ENCODE data around the gene TESK2.

Gene TESK2

GRCh38 chr1:45337630-45338325 lies 153.2 kb downstream of the TESK2 start:
- no peak for DNase-seq (ENCODE audit: low read depth)

- DNase-seq (ENCODE audit: low read depth) = no peak
Observed at GRCh38 chr1:45335855-45336324, 155.1 kb downstream of the TESK2 start.

- DNase-seq (ENCODE audit: low read depth) = no peak
Observed at GRCh38 chr1:45334308-45335245, 156.4 kb downstream of the TESK2 start.

DNA sequence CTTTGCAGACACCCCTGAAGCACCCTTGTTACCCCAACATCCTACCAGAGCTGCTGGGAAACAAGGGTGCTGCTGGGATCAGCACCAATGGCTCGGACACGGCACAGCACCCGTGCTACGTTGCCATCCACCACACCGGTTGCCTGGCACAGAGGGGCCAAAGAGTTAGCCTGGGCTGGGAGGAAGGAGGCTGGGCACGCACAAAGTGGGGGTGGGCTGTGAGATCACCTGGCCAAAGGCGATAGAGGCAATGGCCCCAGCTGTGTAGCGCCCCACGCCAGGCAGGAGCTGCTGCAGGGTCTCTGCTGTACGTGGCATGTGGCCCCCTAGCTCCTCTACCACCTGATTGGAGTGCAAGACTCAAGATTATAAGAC lies 158.6 kb downstream of the TESK2 start:
- DNase-seq (ENCODE audit: low read depth) = no peak

DNA sequence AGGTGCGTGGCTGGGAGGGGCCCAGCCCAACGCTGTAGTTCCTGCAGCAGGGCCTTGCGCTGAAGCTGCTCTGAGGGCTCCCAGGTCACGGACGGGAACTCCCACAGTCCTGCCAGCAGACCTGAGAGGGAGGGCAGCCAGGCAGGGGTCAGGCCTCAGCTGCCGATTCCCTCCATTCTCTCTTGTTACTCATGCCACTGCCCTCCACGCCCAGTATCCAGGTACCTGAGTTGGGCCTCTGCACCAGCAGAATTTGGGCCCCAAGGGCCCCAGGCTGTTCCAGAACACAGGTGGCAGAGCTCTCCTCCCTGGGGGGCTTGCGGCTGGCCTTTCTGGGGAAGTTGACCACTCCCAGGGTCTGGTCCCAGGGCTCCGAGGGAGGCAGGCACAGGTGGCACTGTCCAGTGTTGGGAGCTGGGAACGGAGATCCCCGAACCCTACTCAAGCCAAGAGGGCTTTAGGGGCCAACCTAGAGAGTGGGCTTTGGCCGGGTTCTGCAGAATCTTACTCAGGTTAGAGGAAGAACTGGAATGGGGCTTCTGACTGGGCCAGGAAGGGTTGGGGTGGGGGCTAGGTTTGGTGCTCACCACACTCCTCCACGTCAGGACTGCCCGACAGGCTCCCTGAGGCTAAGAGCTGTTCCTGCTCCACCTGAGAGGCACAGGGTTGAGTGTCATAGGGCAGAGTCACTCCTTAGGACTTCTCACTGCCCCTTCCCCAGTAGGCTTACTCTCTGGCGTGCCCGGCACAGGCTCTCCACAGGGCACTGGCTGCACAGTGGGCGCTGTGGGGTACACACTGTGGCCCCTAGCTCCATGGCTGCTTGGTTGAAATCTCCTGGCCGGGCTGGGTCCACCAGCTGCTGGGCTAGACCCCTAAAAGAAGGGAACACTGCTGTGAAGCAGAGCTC lies 159.3 kb downstream of the TESK2 start:
- DNase-seq (ENCODE audit: low read depth) = no peak

- DNase-seq (ENCODE audit: low read depth) = no peak
Observed at GRCh38 chr1:45329445-45329844, 161.5 kb downstream of the TESK2 start.

DNA sequence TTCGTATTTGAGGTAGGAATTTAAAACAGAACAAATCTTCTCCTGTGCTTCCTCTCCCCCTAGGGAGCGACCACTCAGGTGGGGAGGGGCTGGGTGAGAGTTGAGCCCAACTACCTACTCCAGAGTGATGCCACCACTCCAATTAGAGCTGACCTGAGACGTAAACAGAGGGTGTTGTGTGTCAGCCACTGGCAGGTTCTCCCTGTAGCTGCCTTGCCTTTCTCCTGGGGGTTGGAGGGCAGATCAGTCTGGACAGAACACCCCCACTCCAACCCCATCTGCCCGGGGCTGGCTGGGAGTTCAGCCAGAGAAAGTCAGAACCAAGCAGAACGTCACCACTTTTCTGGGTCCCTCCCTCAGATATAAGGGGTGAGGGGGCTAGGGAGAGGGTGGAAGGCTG lies 162.3 kb downstream of the TESK2 start:
- no peak for DNase-seq (ENCODE audit: low read depth)

GRCh38 chr1:45327644-45328515 lies 163.1 kb downstream of the TESK2 start:
- no peak for DNase-seq (ENCODE audit: low read depth)

DNA sequence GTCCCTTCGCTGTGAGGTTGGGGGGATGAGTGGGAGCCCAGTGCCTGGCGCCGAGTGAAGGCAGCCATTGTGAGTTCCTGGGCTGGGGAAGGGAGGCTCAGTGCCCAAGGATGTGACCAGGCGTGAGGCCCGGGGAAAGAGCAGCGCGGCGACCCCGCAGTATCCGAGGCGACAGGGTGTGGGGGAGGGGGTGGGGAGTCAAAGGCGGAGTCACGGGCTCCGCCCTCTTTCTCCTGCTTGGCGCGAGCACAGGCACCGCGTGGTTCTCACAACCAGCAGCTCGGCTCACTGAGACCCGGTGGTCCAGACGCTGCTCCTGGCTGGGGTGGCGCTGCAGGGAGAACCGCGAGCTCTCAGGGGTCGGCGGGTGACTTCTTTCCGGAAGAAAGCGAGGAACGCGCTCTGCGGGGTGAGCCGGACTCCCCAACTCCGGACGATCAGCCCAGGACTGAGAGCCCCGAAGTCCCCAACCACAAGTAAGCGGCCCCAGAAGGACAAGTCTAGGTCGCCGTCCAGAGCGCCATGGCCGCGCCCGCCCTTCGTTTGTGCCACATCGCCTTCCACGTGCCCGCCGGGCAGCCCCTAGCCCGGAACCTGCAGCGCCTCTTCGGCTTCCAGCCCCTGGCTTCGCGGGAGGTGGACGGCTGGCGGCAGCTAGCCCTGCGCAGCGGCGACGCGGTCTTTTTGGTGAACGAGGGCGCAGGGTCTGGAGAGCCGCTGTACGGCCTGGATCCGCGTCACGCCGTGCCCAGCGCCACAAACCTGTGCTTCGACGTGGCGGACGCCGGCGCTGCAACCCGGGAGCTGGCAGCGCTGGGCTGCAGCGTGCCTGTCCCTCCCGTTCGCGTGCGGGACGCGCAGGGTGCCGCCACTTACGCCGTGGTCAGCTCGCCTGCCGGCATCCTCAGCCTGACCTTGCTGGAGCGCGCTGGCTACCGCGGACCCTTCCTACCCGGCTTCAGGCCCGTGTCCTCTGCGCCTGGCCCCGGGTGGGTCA lies 164.0 kb downstream of the TESK2 start, which contains the start of gene HPDL:
TSS of gene HPDL (plus strand) at position 269 of the 997 bp plus-strand sequence. CDS start at position 523, 254 bp downstream.
- DNase-seq (ENCODE audit: low read depth) = peak; percentile 96

DNA sequence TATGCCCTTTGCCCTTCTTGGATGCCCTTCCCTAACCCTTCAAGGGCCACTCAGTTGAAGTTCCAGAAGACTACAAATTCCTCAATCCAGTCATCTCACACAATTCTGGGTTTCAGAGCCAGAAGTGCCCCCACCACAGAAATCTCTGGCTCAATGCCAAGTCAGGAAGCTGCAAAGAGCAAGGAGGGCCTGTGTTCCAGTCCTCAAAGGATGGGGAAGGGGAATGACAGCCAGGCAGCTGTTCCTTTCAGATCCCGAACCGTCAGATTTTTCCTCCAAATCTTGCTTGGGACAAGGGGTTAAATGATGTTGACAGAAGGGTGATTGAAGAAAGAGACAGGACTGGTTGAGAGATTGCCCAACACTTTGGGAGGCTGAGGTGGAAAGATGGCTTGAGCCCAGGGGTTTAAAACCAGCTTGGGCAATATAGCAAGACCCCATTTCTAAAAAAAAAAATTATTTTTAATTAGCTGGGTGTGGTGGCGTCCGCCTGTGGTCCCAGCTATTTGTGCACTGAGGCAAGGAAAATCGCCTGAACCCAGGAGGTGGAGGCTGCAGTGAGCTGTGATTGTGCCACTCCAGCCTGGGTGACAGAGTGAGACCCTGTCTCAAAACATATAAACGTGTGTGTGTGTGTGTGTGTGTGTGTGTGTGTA lies 165.0 kb downstream of the TESK2 start:
- no peak for DNase-seq (ENCODE audit: low read depth)

- DNase-seq (ENCODE audit: low read depth) = no peak
Observed at GRCh38 chr1:45322486-45323040, 168.4 kb downstream of the TESK2 start.

- no peak for DNase-seq (ENCODE audit: low read depth)
Observed at GRCh38 chr1:45321444-45321843, 169.5 kb downstream of the TESK2 start.

DNA sequence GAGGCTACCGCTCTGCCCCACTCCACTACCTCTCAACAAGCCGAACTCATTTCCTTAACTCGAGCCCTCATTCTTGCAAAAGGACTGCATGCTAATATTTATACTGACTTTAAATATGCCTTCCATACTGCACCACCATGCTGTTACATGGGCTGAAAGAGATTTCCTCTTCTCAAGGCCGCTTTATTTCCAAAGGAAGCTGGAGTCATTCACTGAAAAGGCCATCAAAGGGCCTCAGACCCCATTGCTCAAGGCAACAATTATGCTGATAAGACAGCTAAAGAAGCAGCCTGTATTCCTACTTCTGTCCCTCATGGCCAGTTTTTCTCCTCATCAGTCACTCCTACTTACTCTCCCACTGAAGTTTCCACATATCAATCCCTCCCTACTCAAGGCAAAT lies 171.2 kb downstream of the TESK2 start:
- DNase-seq (ENCODE audit: low read depth) = no peak

- no peak for DNase-seq (ENCODE audit: low read depth)
Observed at GRCh38 chr1:45317166-45317565, 173.8 kb downstream of the TESK2 start.

GRCh38 chr1:45314266-45314665 lies 176.7 kb downstream of the TESK2 start:
- DNase-seq (ENCODE audit: low read depth) = no peak

- DNase-seq (ENCODE audit: low read depth) = no peak
Observed at GRCh38 chr1:45306905-45307304, 184.1 kb downstream of the TESK2 start.

DNA sequence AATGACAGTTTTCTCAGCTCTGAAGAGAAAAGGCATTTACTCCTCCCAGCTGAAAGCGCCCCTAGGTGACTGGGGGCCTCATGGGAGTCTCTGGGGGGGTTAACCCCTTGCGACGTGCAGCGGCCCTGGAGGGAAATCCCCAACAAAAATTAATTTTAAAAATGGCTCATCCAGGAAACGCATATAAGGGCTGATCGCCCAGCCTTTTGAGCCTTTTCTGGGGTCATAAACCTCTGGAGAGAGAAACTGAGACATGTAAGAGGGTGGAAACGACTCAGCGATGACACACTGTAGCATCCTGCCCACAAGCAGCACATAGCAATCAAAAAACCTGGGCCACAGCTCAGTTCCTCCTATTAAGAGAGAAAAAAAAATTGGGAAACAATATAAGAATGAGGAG lies 184.6 kb downstream of the TESK2 start:
- DNase-seq (ENCODE audit: low read depth) = no peak

- no peak for DNase-seq (ENCODE audit: low read depth)
Observed at GRCh38 chr1:45305231-45305630, 185.7 kb downstream of the TESK2 start.
